GM23248 (cell line): Measurements from ENCODE around the gene ZBTB20.

Experiments used
- EZH2 ChIP-seq: fragments of 200-600 bp; sonication (generic); IDR thresholded peaks from 2 replicates; pipeline ENCODE4 v1.6.1; 2018; ENCODE audit warnings: antibody characterized with exemption, mild to moderate bottlenecking; ENCODE audit not compliant: insufficient read depth, poor library complexity, severe bottlenecking
- EZH2phosphoT487 ChIP-seq: fragments of 200-600 bp; sonication (generic); IDR thresholded peaks from 2 replicates; pipeline ENCODE4 v1.6.1; 2018; ENCODE audit warnings: antibody characterized with exemption, moderate library complexity, mild to moderate bottlenecking, low read depth; ENCODE audit not compliant: insufficient read depth

- no peak for TF ChIP-seq EZH2
- TF ChIP-seq EZH2phosphoT487, result no peak
These were observed 124.2 kb downstream of the ZBTB20 start for GRCh38 chr3:115022835-115023398.
